Measurements from ENCODE around the gene GIMAP5.
A peak's percentile ranks its signal among the peaks of the same experiment; 100 is the strongest.

GIMAP5 gene

DNA sequence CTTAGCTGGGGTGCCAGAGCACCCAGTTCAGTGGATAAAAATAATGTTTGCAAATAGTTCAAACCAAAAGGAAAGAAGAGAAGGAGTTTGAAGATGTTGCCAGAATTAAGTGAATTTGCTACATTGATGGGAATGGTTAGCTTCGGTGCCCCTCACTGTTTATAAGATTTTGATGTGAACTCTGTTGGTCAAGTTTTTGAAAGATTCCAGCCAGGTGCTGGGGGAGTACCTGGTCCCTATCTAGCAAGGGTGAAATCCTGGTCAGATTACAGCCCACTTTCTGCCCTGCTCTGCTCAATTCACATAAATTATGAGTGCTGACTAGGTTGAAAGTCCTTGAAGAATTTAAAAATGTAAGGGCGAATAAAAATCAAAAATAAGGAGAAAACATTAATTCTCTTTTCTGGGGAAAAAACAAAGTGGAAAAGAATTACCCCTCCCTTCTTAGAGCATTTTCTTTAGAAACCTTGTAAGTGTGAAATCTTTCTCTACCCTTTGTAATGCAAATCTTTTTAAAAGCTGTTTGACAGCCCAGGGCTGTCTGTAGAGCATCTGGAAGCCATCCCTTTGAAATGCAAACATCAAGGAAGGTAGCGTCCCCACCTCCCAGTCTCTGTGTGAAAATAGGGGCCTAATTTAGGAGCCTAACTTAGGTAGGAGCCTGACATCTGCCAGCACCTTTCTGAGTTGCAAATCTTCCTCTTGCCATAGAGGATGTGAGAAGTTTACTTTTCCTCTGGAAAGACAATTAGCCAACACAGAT is 1.4 kb upstream of the GIMAP5 start:
- no peaks in the 10 kb centered on the region for H3K36me3 ChIP-seq (ENCODE audit: control insufficient read depth in 1 of 2, insufficient read depth in 2 of 2, low read length in 2 of 2)
- no peaks in the 10 kb centered on the region for H3K27me3 ChIP-seq (ENCODE audit: low read depth, low read length)
- no peaks in the 10 kb centered on the region for H3K4me1 ChIP-seq (ENCODE audit: control insufficient read depth in 1 of 2, insufficient read depth in 2 of 2, low read length in 2 of 2)
- H3K27ac ChIP-seq (ENCODE audit: low read length), result peak overlapping the region; percentile 83
- no peaks in the 10 kb centered on the region for H3K9me3 ChIP-seq (ENCODE audit: control insufficient read depth in 1 of 2, low read length in 2 of 2)
- no peak overlapping the region for H3K4me3 ChIP-seq (ENCODE audit: low read depth in 1 of 2, low read length in 2 of 2)

DNA sequence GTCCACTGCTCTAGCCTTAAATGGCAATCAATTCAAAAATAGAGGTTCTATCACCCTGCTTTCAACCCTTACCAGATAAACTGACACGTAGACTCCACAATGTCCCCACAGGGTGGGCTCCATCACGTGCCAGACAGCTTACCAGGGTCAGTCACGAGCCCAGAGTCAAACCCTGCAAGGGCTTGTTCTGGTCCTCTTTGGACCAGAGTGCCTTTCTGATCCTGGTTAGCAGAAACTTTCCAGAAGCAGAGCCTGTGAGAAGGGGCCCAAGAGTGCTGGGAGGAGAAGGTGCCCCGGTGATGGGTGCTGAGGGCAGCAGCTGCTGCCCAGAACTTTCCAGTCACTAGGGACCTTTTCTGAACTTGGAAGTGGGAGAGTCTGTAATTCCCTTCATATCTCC is 354 bp upstream of the GIMAP5 start:
- H3K4me3 ChIP-seq (ENCODE audit: low read depth in 1 of 2, low read length in 2 of 2), result peak overlapping the region; percentile 31 to 67
- no peaks in the 10 kb centered on the region for H3K36me3 ChIP-seq (ENCODE audit: control insufficient read depth in 1 of 2, insufficient read depth in 2 of 2, low read length in 2 of 2)
- peak overlapping the region; percentile 83 for H3K27ac ChIP-seq (ENCODE audit: low read length)
- no peaks in the 10 kb centered on the region for H3K9me3 ChIP-seq (ENCODE audit: control insufficient read depth in 1 of 2, low read length in 2 of 2)
- no peaks in the 10 kb centered on the region for H3K4me1 ChIP-seq (ENCODE audit: control insufficient read depth in 1 of 2, insufficient read depth in 2 of 2, low read length in 2 of 2)
- H3K27me3 ChIP-seq (ENCODE audit: low read depth, low read length), result no peaks in the 10 kb centered on the region

- peak overlapping the region; percentile 31 to 67 for H3K4me3 ChIP-seq (ENCODE audit: low read depth in 1 of 2, low read length in 2 of 2)
- H3K27ac ChIP-seq (ENCODE audit: low read length), result peak overlapping the region; percentile 83
- H3K9me3 ChIP-seq (ENCODE audit: control insufficient read depth in 1 of 2, low read length in 2 of 2), result no peaks in the 10 kb centered on the region
- no peaks in the 10 kb centered on the region for H3K36me3 ChIP-seq (ENCODE audit: control insufficient read depth in 1 of 2, insufficient read depth in 2 of 2, low read length in 2 of 2)
- no peaks in the 10 kb centered on the region for H3K27me3 ChIP-seq (ENCODE audit: low read depth, low read length)
- H3K4me1 ChIP-seq (ENCODE audit: control insufficient read depth in 1 of 2, insufficient read depth in 2 of 2, low read length in 2 of 2), result peaks cover 0 to 6% of the 10 kb centered on the region in 2 donors
Measured at GRCh38 chr7:150738092-150738491, 874 bp downstream of the GIMAP5 start.

DNA sequence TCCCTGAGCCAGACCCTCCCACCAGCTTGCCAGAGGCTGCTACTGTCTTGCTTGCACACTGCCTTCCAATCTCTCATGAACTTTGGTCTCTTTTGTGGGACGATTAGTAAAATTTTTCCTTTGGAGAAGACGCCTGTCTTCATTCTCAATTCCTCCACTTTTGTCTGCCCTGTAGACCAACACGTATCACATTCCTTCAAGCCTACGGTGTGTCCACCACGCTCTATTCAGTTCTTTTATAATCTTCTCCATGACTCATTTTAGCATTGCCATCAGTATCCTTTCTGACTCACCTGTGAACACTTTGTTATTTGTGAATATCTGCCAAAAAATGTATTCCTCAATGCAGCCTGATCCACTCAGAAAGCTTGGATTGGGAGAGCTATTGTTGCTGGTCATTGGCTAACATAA is 1.4 kb downstream of the GIMAP5 start:
- Histone ChIP-seq H3K4me1 (ENCODE audit: control insufficient read depth in 1 of 2, insufficient read depth in 2 of 2, low read length in 2 of 2) (peaks cover 0 to 11% of the 10 kb centered on the region in 2 donors), H3K4me3 (ENCODE audit: low read depth in 1 of 2, low read length in 2 of 2) (peak overlapping the region; percentile 31 to 67), H3K9me3 (ENCODE audit: control insufficient read depth in 1 of 2, low read length in 2 of 2) (no peaks in the 10 kb centered on the region), H3K27ac (ENCODE audit: low read length) (peak overlapping the region; percentile 83), H3K36me3 (ENCODE audit: control insufficient read depth in 1 of 2, insufficient read depth in 2 of 2, low read length in 2 of 2) (no peaks in the 10 kb centered on the region), H3K27me3 (ENCODE audit: low read depth, low read length) (no peaks in the 10 kb centered on the region)

GRCh38 chr7:150739033-150739432 is 1.8 kb downstream of the GIMAP5 start:
- Histone ChIP-seq H3K9me3 (ENCODE audit: control insufficient read depth in 1 of 2, low read length in 2 of 2) (no peaks in the 10 kb centered on the region), H3K36me3 (ENCODE audit: control insufficient read depth in 1 of 2, insufficient read depth in 2 of 2, low read length in 2 of 2) (no peaks in the 10 kb centered on the region), H3K27me3 (ENCODE audit: low read depth, low read length) (no peaks in the 10 kb centered on the region), H3K4me1 (ENCODE audit: control insufficient read depth in 1 of 2, insufficient read depth in 2 of 2, low read length in 2 of 2) (peaks cover 0 to 14% of the 10 kb centered on the region in 2 donors), H3K4me3 (ENCODE audit: low read depth in 1 of 2, low read length in 2 of 2) (peak overlapping the region; percentile 31 to 67), H3K27ac (ENCODE audit: low read length) (peak overlapping the region; percentile 83)

DNA sequence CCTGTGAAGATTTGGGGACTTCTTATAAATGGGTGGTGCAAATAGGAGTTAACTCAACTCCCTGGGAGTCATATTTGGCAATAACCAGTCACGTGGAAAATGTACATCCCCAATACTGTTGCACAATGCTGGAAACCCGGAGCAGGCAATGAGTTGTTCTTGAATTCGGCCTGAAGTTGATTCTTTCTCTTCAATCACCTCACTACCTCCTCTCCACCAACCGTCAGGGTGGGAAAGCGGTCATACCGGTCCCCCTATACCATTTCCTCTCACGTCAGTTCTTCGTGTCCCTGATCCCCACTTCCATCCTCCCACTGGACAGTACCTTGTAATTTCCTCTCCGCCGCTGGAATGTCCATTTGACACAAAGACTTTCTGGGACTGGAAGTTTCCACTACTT is 2.8 kb downstream of the GIMAP5 start:
- H3K4me1 ChIP-seq (ENCODE audit: control insufficient read depth in 1 of 2, insufficient read depth in 2 of 2, low read length in 2 of 2), result peaks cover 0 to 25% of the 10 kb centered on the region in 2 donors
- H3K4me3 ChIP-seq (ENCODE audit: low read depth in 1 of 2, low read length in 2 of 2), result peak overlapping the region; percentile 31 to 67
- no peaks in the 10 kb centered on the region for H3K27me3 ChIP-seq (ENCODE audit: low read depth, low read length)
- no peaks in the 10 kb centered on the region for H3K9me3 ChIP-seq (ENCODE audit: control insufficient read depth in 1 of 2, low read length in 2 of 2)
- no peaks in the 10 kb centered on the region for H3K36me3 ChIP-seq (ENCODE audit: control insufficient read depth in 1 of 2, insufficient read depth in 2 of 2, low read length in 2 of 2)
- H3K27ac ChIP-seq (ENCODE audit: low read length), result peak overlapping the region; percentile 83

GRCh38 chr7:150742286-150742968 is 5.2 kb downstream of the GIMAP5 start:
- Histone ChIP-seq H3K27ac (ENCODE audit: low read length) (no peak overlapping the region), H3K4me3 (ENCODE audit: low read depth in 1 of 2, low read length in 2 of 2) (no peak overlapping the region)

DNA sequence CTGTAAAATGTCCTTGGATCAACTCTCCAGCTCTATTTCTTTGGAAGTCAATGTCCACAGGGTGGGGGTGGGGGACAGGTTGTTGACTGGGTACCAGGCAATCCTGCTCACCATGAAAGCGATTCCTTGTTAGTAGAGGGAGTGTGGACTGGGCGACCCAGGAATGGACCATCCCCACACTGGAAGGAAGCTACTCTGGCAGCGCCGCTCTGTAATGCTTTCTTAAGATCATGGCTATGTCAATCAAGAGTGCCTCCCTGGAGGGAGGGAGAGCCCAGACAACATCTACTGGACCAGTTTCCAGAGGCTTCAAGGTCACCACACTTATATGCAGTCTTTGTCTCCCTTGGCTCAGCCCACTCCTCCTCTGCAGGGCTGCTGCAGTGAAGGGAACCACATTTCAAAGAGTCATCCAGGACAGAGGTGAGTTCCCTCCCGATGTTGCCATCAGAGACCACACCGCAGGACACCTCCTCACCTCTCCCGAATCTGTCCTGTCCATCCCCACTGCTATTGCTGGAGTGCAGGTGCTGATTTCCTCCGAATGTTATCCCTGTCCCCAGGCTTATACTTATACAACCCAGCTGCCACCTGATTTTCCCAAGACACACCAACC is 6.9 kb downstream of the GIMAP5 start:
- no peaks in the 10 kb centered on the region for H3K36me3 ChIP-seq (ENCODE audit: control insufficient read depth in 1 of 2, insufficient read depth in 2 of 2, low read length in 2 of 2)
- no peaks in the 10 kb centered on the region for H3K9me3 ChIP-seq (ENCODE audit: control insufficient read depth in 1 of 2, low read length in 2 of 2)
- peaks cover 0 to 36% of the 10 kb centered on the region in 2 donors for H3K4me1 ChIP-seq (ENCODE audit: control insufficient read depth in 1 of 2, insufficient read depth in 2 of 2, low read length in 2 of 2)
- H3K27me3 ChIP-seq (ENCODE audit: low read depth, low read length), result no peaks in the 10 kb centered on the region
- no peak overlapping the region for H3K27ac ChIP-seq (ENCODE audit: low read length)
- no peak overlapping the region for H3K4me3 ChIP-seq (ENCODE audit: low read depth in 1 of 2, low read length in 2 of 2)

More at GRCh38 chr7:150742286-150742968, 5.2 kb downstream of the GIMAP5 start:
- Histone ChIP-seq H3K4me1 (ENCODE audit: control insufficient read depth in 1 of 2, insufficient read depth in 2 of 2, low read length in 2 of 2) (peaks cover 0 to 36% of the 10 kb centered on the region in 2 donors), H3K27me3 (ENCODE audit: low read depth, low read length) (no peaks in the 10 kb centered on the region), H3K9me3 (ENCODE audit: control insufficient read depth in 1 of 2, low read length in 2 of 2) (no peaks in the 10 kb centered on the region), H3K36me3 (ENCODE audit: control insufficient read depth in 1 of 2, insufficient read depth in 2 of 2, low read length in 2 of 2) (no peaks in the 10 kb centered on the region)

DNA sequence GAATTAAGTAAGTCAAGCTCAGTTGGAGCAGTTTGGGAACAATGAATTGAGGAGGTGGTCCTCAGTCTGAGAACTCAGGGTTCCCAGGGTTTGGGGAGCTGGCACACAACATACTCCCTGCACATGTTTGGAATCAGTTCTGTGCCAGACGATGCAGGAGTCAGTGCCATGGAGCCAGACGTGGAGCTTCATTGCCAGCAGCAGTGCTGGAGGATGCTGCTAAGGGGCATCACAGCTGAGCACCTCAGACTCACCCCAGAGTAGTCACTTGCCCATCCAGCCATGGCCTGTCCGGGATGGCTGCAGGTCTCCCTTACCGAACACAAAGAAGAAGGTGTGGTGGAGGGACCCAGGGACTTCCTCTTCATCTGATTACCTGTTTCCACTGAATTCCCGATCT is 7.9 kb downstream of the GIMAP5 start:
- Histone ChIP-seq H3K27me3 (ENCODE audit: low read depth, low read length) (no peaks in the 10 kb centered on the region), H3K36me3 (ENCODE audit: control insufficient read depth in 1 of 2, insufficient read depth in 2 of 2, low read length in 2 of 2) (no peaks in the 10 kb centered on the region), H3K4me1 (ENCODE audit: control insufficient read depth in 1 of 2, insufficient read depth in 2 of 2, low read length in 2 of 2) (peaks cover 0 to 36% of the 10 kb centered on the region in 2 donors), H3K9me3 (ENCODE audit: control insufficient read depth in 1 of 2, low read length in 2 of 2) (no peaks in the 10 kb centered on the region), H3K4me3 (ENCODE audit: low read depth in 1 of 2, low read length in 2 of 2) (no peak overlapping the region), H3K27ac (ENCODE audit: low read length) (no peak overlapping the region)

DNA sequence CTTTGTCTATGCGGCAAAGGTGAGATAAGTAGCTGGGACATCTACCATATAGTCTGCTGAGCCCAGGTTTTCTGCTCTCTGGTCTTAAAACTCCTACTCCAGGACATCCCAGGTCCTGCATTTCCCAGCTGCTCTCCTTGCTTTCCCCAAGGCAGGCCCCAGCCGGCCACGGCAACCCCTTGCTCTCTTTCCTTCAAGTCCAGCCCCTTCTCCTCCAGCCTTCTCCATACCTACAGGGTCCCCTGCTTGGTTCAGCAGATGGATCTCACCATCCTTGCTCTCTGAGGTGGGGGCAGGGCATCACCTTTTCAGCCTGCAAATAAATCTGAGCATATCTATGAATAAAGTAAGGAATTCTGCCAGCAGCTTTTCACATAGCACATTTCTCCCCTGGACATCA is 8.7 kb downstream of the GIMAP5 start:
- H3K36me3 ChIP-seq (ENCODE audit: control insufficient read depth in 1 of 2, insufficient read depth in 2 of 2, low read length in 2 of 2), result no peaks in the 10 kb centered on the region
- no peak overlapping the region for H3K27ac ChIP-seq (ENCODE audit: low read length)
- no peaks in the 10 kb centered on the region for H3K27me3 ChIP-seq (ENCODE audit: low read depth, low read length)
- H3K4me1 ChIP-seq (ENCODE audit: control insufficient read depth in 1 of 2, insufficient read depth in 2 of 2, low read length in 2 of 2), result peaks cover 0 to 36% of the 10 kb centered on the region in 2 donors
- H3K9me3 ChIP-seq (ENCODE audit: control insufficient read depth in 1 of 2, low read length in 2 of 2), result no peaks in the 10 kb centered on the region
- H3K4me3 ChIP-seq (ENCODE audit: low read depth in 1 of 2, low read length in 2 of 2), result no peak overlapping the region

DNA sequence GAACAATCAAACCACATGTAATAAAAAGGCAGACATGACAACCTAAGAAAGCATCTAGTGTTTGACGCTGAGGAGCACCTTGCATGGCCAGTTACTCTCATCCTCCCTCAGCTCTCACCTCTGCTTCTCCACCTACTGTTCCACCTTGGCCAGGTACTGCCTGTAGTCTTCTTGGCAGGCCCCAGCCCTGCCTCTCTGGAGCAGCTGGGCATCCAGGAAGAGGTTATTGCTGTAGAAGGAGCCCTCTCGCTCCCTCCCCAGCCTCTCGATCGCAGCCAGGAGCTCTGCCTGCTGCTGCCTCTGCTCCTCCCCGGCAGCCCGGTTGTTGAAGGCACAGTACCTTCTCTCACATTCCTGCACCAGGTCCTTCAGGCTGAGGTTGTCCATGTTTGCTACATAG is 9.7 kb downstream of the GIMAP5 start:
- no peaks in the 10 kb centered on the region for H3K9me3 ChIP-seq (ENCODE audit: control insufficient read depth in 1 of 2, low read length in 2 of 2)
- H3K27ac ChIP-seq (ENCODE audit: low read length), result no peak overlapping the region

More for the DNA sequence above, 9.7 kb downstream of the GIMAP5 start:
- H3K36me3 ChIP-seq (ENCODE audit: control insufficient read depth in 1 of 2, insufficient read depth in 2 of 2, low read length in 2 of 2), result no peaks in the 10 kb centered on the region
- H3K27me3 ChIP-seq (ENCODE audit: low read depth, low read length), result no peaks in the 10 kb centered on the region
- H3K4me1 ChIP-seq (ENCODE audit: control insufficient read depth in 1 of 2, insufficient read depth in 2 of 2, low read length in 2 of 2), result peaks cover 0 to 39% of the 10 kb centered on the region in 2 donors
- H3K4me3 ChIP-seq (ENCODE audit: low read depth in 1 of 2, low read length in 2 of 2), result no peak overlapping the region

Data from muscle layer of duodenum (tissue), 2 donors.